H1 (cell line): ENCODE measurements around the gene SRRT. TPM values are rescaled to one million over a fixed set of nuclear protein-coding genes. Genes with fewer than 3 reads are reported as not detected.

ENCODE experiments used
- CTCF ChIA-PET: fragments of 300-600 bp; sonication (Branson Sonifier 250); formaldehyde crosslinking; loops from one replicate; lab custom pipeline; 2021; ENCODE audit not compliant: partially characterized antibody; lab: Charles Lee
- POLR2A ChIA-PET: fragments of 300-600 bp; sonication (Branson Sonifier 250); formaldehyde crosslinking; loops from one replicate; lab custom pipeline; 2021; ENCODE audit warnings: inconsistent platforms; ENCODE audit not compliant: partially characterized antibody; lab: Charles Lee
- DNase-seq, 2 experiments: peaks; one replicate each; pipeline versions ENCODE4 v3.0.0 to v3.0.0-alpha.2; 2010 to 2022; ENCODE audit warnings: low spot score in 2 of 2, low read depth in 1 of 2, mixed read lengths in 1 of 2
- FAIRE-seq: peaks from 2 replicates; lab custom pipeline; 2011; peaks lifted over from hg19 to GRCh38; lab: Jason Lieb, UNC
- H2AFZ ChIP-seq: 2 replicates; pipeline ENCODE4 v1.8.1; 2012; ENCODE audit warnings: low read length, inconsistent platforms
- H2AK5ac ChIP-seq: 2 replicates; pipeline ENCODE4 v1.6.1; 2013; ENCODE audit warnings: low read depth, low read length
- H2BK120ac ChIP-seq: replicated peaks from 2 replicates; pipeline ENCODE3; 2013; ENCODE audit warnings: low read depth, low read length, inconsistent platforms
- H2BK12ac ChIP-seq: 2 replicates; pipeline ENCODE4 v1.6.1; 2013; ENCODE audit warnings: low read depth, low read length
- H2BK15ac ChIP-seq: 2 replicates; pipeline ENCODE4 v1.6.1; 2013; ENCODE audit warnings: low read length
- H2BK20ac ChIP-seq: 2 replicates; pipeline ENCODE4 v1.6.1; 2013; ENCODE audit warnings: low read length
- H2BK5ac ChIP-seq: 2 replicates; pipeline ENCODE4 v1.6.1; 2013; ENCODE audit warnings: low read depth, low read length
- H3K14ac ChIP-seq: 2 replicates; pipeline ENCODE4 v1.6.1; 2013; ENCODE audit warnings: inconsistent platforms; ENCODE audit not compliant: insufficient read length
- H3K18ac ChIP-seq: 2 replicates; pipeline ENCODE4 v1.6.1; 2013; ENCODE audit warnings: low read length; ENCODE audit errors: extremely low read depth
- H3K23ac ChIP-seq: 2 replicates; pipeline ENCODE4 v1.6.1; 2013; ENCODE audit warnings: inconsistent platforms; ENCODE audit not compliant: insufficient read length
- H3K23me2 ChIP-seq: 2 replicates; pipeline ENCODE4 v1.6.1; 2013; ENCODE audit warnings: low read depth, low read length
- H3K27ac ChIP-seq: 2 replicates; pipeline ENCODE4 v1.6.1; 2011; ENCODE audit warnings: low read depth, low read length, inconsistent platforms
- H3K27me3 ChIP-seq, 4 experiments: replicated peaks in 1 of 4; 1 replicate in 1 of 4; 2 replicates in 3 of 4; pipeline versions ENCODE4 v1.6.1 to v1.8.1; 2011 to 2013; ENCODE audit warnings: low read length in 3 of 4, mild to moderate bottlenecking in 3 of 4, inconsistent platforms in 2 of 4, mixed read lengths in 2 of 4, moderate library complexity in 1 of 4; ENCODE audit not compliant: control insufficient read depth in 3 of 4, insufficient read depth in 3 of 4; ENCODE audit errors: extremely low read depth in 1 of 4
- H3K36me3 ChIP-seq, 4 experiments: 2 replicates each; pipeline versions ENCODE4 v1.6.1 to v1.8.1; 2011 to 2013; ENCODE audit warnings: mild to moderate bottlenecking in 4 of 4, low read length in 3 of 4, moderate library complexity in 2 of 4, control low read depth in 1 of 4, inconsistent platforms in 1 of 4; ENCODE audit not compliant: insufficient read depth in 4 of 4, control insufficient read depth in 2 of 4
- H3K4ac ChIP-seq: replicated peaks from 2 replicates; pipeline ENCODE3; 2013; ENCODE audit warnings: low read length, low read depth, mixed read lengths, inconsistent platforms; ENCODE audit not compliant: insufficient read length
- H3K4me1 ChIP-seq, 4 experiments: replicated peaks in 1 of 4; 1 replicate in 1 of 4; 2 replicates in 3 of 4; pipeline versions ENCODE4 v1.6.1 to v1.8.1; 2011 to 2013; ENCODE audit warnings: low read length in 3 of 4, inconsistent platforms in 2 of 4, mixed read lengths in 1 of 4; ENCODE audit not compliant: insufficient read depth in 4 of 4, control insufficient read depth in 3 of 4
- H3K4me2 ChIP-seq, 2 experiments: 2 replicates each; pipeline versions ENCODE4 v1.6.1 to v1.8.1; 2011 to 2013; ENCODE audit warnings: low read depth in 2 of 2, low read length in 2 of 2, control low read depth in 1 of 2, inconsistent platforms in 1 of 2, mild to moderate bottlenecking in 1 of 2; ENCODE audit not compliant: insufficient read depth in 1 of 2
- H3K4me3 ChIP-seq, 4 experiments: fragments of 200-600, 300-600 bp in 1 of 4; sonication (generic), shearing (Covaris generic), sonication (Bioruptor Twin) in 1 of 4; 2 replicates each; pipeline versions ENCODE4 v1.5.1 to v1.8.1; 2011 to 2016; ENCODE audit warnings: low read length in 4 of 4, low read depth in 3 of 4, control low read depth in 2 of 4, inconsistent platforms in 2 of 4, mild to moderate bottlenecking in 2 of 4, mixed read lengths in 1 of 4, moderate library complexity in 1 of 4; ENCODE audit not compliant: insufficient read depth in 2 of 4; ENCODE audit errors: extremely low read depth in 1 of 4
- H3K56ac ChIP-seq: replicated peaks from 2 replicates; pipeline ENCODE3; 2013; ENCODE audit warnings: low read depth, mild to moderate bottlenecking, mixed read lengths, low read length, inconsistent platforms; ENCODE audit not compliant: insufficient read length
- H3K79me1 ChIP-seq: 2 replicates; pipeline ENCODE4 v1.6.1; 2013; ENCODE audit warnings: low read depth, low read length, control low read depth
- H3K79me2 ChIP-seq, 2 experiments: 2 replicates each; pipeline versions ENCODE4 v1.6.1 to v1.8.1; 2012 to 2013; ENCODE audit warnings: low read length in 2 of 2, mild to moderate bottlenecking in 2 of 2, inconsistent platforms in 1 of 2; ENCODE audit not compliant: insufficient read depth in 2 of 2, control insufficient read depth in 1 of 2
- H3K9ac ChIP-seq, 4 experiments: replicated peaks in 1 of 4; 1 replicate in 1 of 4; 2 replicates in 3 of 4; pipeline versions ENCODE4 v1.6.1 to v1.8.1; 2011 to 2013; ENCODE audit warnings: low read depth in 3 of 4, low read length in 3 of 4, control low read depth in 2 of 4, mild to moderate bottlenecking in 2 of 4, moderate library complexity in 2 of 4, inconsistent platforms in 1 of 4; ENCODE audit errors: extremely low read depth in 1 of 4
- H3K9me3 ChIP-seq, 2 experiments: 2 replicates each; pipeline versions ENCODE4 v1.6.1 to v1.8.1; 2012 to 2013; ENCODE audit warnings: mild to moderate bottlenecking in 2 of 2, moderate library complexity in 2 of 2, control low read depth in 1 of 2, inconsistent platforms in 1 of 2, low read depth in 1 of 2, low read length in 1 of 2, mixed read lengths in 1 of 2; ENCODE audit not compliant: insufficient read depth in 2 of 2
- H4K20me1 ChIP-seq, 2 experiments: replicated peaks in 1 of 2; 2 replicates each; pipeline versions ENCODE3 to v1.8.1; 2011 to 2013; ENCODE audit warnings: inconsistent platforms in 2 of 2, low read length in 2 of 2, mild to moderate bottlenecking in 1 of 2; ENCODE audit not compliant: insufficient read depth in 2 of 2, control insufficient read depth in 1 of 2
- H4K5ac ChIP-seq: 2 replicates; pipeline ENCODE4 v1.6.1; 2013; ENCODE audit warnings: low read length, low read depth, mixed read lengths, inconsistent platforms; ENCODE audit not compliant: insufficient read length
- H4K8ac ChIP-seq: 2 replicates; pipeline ENCODE4 v1.8.0; 2013; ENCODE audit warnings: mild to moderate bottlenecking, moderate library complexity, low read length, inconsistent platforms; ENCODE audit not compliant: insufficient read depth; ENCODE audit errors: extremely low read depth
- H4K91ac ChIP-seq: replicated peaks from 2 replicates; pipeline ENCODE3; 2013; ENCODE audit warnings: low read length, mixed read lengths, inconsistent platforms; ENCODE audit not compliant: insufficient read length
- EP300 ChIP-seq, 2 experiments: IDR thresholded peaks; 1 replicate in 1 of 2; 2 replicates in 1 of 2; pipeline ENCODE4 v1.6.1; 2011 to 2012; ENCODE audit warnings: low read depth in 2 of 2, low read length in 2 of 2, mild to moderate bottlenecking in 2 of 2, borderline replicate concordance in 1 of 2, inconsistent platforms in 1 of 2, moderate library complexity in 1 of 2
- HDAC6 ChIP-seq: IDR thresholded peaks from one replicate; pipeline ENCODE4 v1.7.1; 2012; ENCODE audit warnings: low read depth, mild to moderate bottlenecking, inconsistent platforms, low read length, moderate library complexity
- POLR2AphosphoS5 ChIP-seq: IDR thresholded peaks from 2 replicates; pipeline ENCODE4 v1.6.1; 2011; ENCODE audit warnings: low read depth, low read length
- POU5F1 ChIP-seq: IDR thresholded peaks from 2 replicates; pipeline ENCODE4 v1.6.1; 2011; ENCODE audit warnings: low read depth, mild to moderate bottlenecking, low read length, moderate library complexity
- SIX5 ChIP-seq: IDR thresholded peaks from 2 replicates; pipeline ENCODE4 v1.6.1; 2011; ENCODE audit warnings: mild to moderate bottlenecking, low read depth, low read length
- SP2 ChIP-seq: IDR thresholded peaks from 2 replicates; pipeline ENCODE4 v1.6.1; 2012; ENCODE audit warnings: mild to moderate bottlenecking, low read length, inconsistent platforms
- SP4 ChIP-seq: IDR thresholded peaks from 2 replicates; pipeline ENCODE4 v1.6.1; 2012; ENCODE audit warnings: low read length, inconsistent platforms
- TAF1 ChIP-seq: IDR thresholded peaks from 2 replicates; pipeline ENCODE4 v1.6.1; 2011; ENCODE audit warnings: mild to moderate bottlenecking, low read depth, low read length
- WGBS, 2 experiments: shearing (Covaris generic) in 1 of 2; methylation state at CpG; one replicate each; pipeline versions ENCODE4 v1.1.6 to v1.1.7; 2013 to 2015; ENCODE audit warnings: low lambda C conversion rate in 2 of 2, mixed read lengths in 2 of 2, inconsistent platforms in 1 of 2, low coverage in 1 of 2, missing lambda C conversion rate in 1 of 2; ENCODE audit not compliant: insufficient replicate concordance in 2 of 2, insufficient coverage in 1 of 2, insufficient read length in 1 of 2; ENCODE audit errors: extremely low coverage in 1 of 2, missing lambda C conversion rate in 1 of 2; 5-methylcytosine and 5-hydroxymethylcytosine counted together
- polyA plus RNA-seq, 7 experiments: library from polyadenylated mRNA; depleted of rRNA in 3 of 7; stranded (reverse) in 5 of 7; unstranded in 2 of 7; fragments of >200 nt in 5 of 7; fragments of 200-250 nt in 2 of 7; gene quantifications; 1 replicate in 5 of 7; 2 replicates in 1 of 7; 4 replicates in 1 of 7; pipeline versions ENCODE4 v1.2.1 to v1.2.3, GENCODE V29; 2011 to 2013; ENCODE audit warnings: missing spikeins in 2 of 7, mixed read lengths in 2 of 7
- total RNA-seq: library from RNA; stranded (reverse); fragmentation: NEBNext Ultra II Directional; extraction: Animal tissue kit (Norgen Biotek cat#: 25700); gene quantifications from 2 replicates; pipeline ENCODE4 v1.2.1, GENCODE V29; 2021
- TF ChIP-seq, protein P1 (sequence below): IDR thresholded peaks from 2 replicates; pipeline ENCODE4 v1.6.1; 2012; ENCODE audit warnings: inconsistent platforms

SRRT gene
- total and polyA plus RNA-seq, 2 of the 8 experiments (the other 6 are each of a cell fraction or from before 2014, with no cell fraction given) = 66.7 to 237 TPM

DNA sequence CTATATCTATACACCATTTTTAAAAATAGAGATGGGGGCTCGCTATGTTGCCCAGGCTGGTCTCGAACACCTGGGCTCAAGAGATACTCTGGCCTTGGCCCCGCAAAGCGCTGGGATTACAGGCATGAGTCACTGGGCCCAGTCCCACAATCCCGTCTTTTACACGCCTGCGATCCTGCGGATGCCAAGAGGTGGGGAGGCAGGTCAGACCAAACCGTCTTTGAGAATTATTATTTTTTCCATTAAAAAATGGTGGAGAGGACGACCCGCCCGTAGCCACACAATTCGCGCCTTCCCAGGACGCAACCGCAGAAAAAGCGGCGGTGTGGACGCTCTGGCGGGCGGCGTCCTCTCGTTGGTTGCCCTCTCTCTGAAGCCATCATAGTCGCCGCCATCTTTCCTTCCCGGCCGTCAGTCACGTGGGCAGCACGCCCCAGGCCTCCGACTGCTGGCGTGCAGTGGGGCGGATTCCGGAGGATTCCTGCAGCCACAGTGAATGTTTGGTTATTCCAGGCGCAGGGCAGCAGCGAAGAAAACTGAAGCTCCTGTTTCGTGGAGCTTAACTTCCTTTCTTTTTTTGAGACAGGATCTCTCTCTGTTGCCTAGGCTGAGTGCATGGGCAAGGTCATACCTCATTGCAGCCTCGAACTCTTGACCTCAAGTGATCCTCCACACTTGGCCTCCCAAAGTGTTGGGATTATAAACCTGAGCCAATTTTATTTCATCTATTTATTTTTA, 37.6 kb upstream of the SRRT start:
- peak overlapping the region; percentile 99 for H4K5ac ChIP-seq
- H2BK5ac ChIP-seq = peak overlapping the region; percentile 95
- FAIRE-seq (no peak), DNase-seq (peak; percentile 83 to 88)
- peak overlapping the region; percentile 81 for H4K91ac ChIP-seq
- no peaks in the 10 kb centered on the region for H3K36me3 ChIP-seq
- H3K14ac ChIP-seq = no peak overlapping the region
- WGBS, 2 experiments = 7% methylated on average over 37 of the region's 37 CpGs; no CpG with 5 or more reads in 1 of the 2 experiments
- H2BK20ac ChIP-seq = no peak overlapping the region
- peak overlapping the region; percentile 93 for H3K56ac ChIP-seq
- ChIA-PET POLR2A (interaction anchor here (0.6 to 3.3 kb wide), 14 partner anchors 10 to 138 kb away, joined by 3 to 53 read pairs (median 5); partner anchors contain the start of genes EPHB4, POP7, SLC12A9 and SRRT), CTCF (interaction anchor here (0.6 to 7.0 kb wide), 7 partner anchors 9 to 132 kb away, joined by 3 to 55 read pairs (median 6); partner anchors contain the start of genes POP7 and SLC12A9)
- H2BK12ac ChIP-seq = peak overlapping the region; percentile 88; the same call in 1 of the 2 replicates
- H3K23me2 ChIP-seq = peaks cover 3% of the 10 kb centered on the region; the same call in 1 of the 2 replicates
- peak overlapping the region; percentile 96 for H2BK120ac ChIP-seq
- no peaks in the 10 kb centered on the region for H3K9me3 ChIP-seq
- H2AFZ ChIP-seq = 0 out of 2 replicates have a peak overlapping the region, but pooled peaks have one; percentile 93
- H3K79me1 ChIP-seq = peaks cover 6% of the 10 kb centered on the region; the same call in 1 of the 2 replicates
- peak overlapping the region; percentile 92 to 93 for H3K4me2 ChIP-seq
- peak overlapping the region; percentile 88; the same call in 1 of the 2 replicates for H2BK15ac ChIP-seq
- peak overlapping the region; percentile 94; the same call in 1 of the 2 replicates for H4K8ac ChIP-seq
- H3K27ac ChIP-seq = peak overlapping the region; percentile 94
- peak overlapping the region; percentile 99 for H3K4ac ChIP-seq
- peak overlapping the region; percentile 97 for H3K18ac ChIP-seq
- peaks cover 3 to 10% (median 8%) of the 10 kb centered on the region in 4 experiments for H3K4me1 ChIP-seq
- peak overlapping the region; percentile 29 to 67 (median 56) for H3K4me3 ChIP-seq
- H3K23ac ChIP-seq = no peak overlapping the region
- H3K27me3 ChIP-seq = no peaks in the 10 kb centered on the region
- H2AK5ac ChIP-seq = peak overlapping the region; percentile 20; the same call in 1 of the 2 replicates
- no peaks in the 10 kb centered on the region for H4K20me1 ChIP-seq
- no peaks in the 10 kb centered on the region for H3K79me2 ChIP-seq
- peak overlapping the region in 3 of 4 experiments; percentile 63 to 82 (median 78); a peak in 6 of 7 replicates for H3K9ac ChIP-seq
- no peak for TF ChIP-seq EP300 (IDR thresholded peaks at IDR 0.05; ENCODE audit: borderline replicate concordance in 1 of 2, low read depth in 2 of 2, low read length in 2 of 2)
- TF ChIP-seq SP4 = peak; percentile 70; the same call in 1 of the 2 replicates
- TF ChIP-seq, protein P1, sequence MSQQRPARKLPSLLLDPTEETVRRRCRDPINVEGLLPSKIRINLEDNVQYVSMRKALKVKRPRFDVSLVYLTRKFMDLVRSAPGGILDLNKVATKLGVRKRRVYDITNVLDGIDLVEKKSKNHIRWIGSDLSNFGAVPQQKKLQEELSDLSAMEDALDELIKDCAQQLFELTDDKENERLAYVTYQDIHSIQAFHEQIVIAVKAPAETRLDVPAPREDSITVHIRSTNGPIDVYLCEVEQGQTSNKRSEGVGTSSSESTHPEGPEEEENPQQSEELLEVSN = no peak; the same call in 1 of the 2 replicates
- TF ChIP-seq SP2 = peak; percentile 81
- TF ChIP-seq TAF1 = peak; percentile 63
- no peak for TF ChIP-seq POU5F1
- TF ChIP-seq SIX5 = peak; percentile 51; the same call in 1 of the 2 replicates
- TF ChIP-seq POLR2AphosphoS5 = peak; percentile 46
- no peak for TF ChIP-seq HDAC6
